ENCODE measurements around the gene SYNPO.

SYNPO gene

GRCh38 chr5:150612405-150612804 lies 28.1 kb upstream of the SYNPO start:
- Histone ChIP-seq H3K4me1 (ENCODE audit: insufficient read depth, low read length, severe bottlenecking) (no peaks in the 10 kb centered on the region), H3K27me3 (ENCODE audit: insufficient read depth, low read length) (peaks cover 5% of the 10 kb centered on the region; the same call in 1 of the 2 replicates), H3K79me2 (ENCODE audit: insufficient read depth, low read length) (no peaks in the 10 kb centered on the region), H3K4me2 (ENCODE audit: low read length) (no peak overlapping the region), H4K20me1 (ENCODE audit: insufficient read depth, low read length) (no peaks in the 10 kb centered on the region), H3K9me3 (ENCODE audit: low read length) (no peaks in the 10 kb centered on the region), H3K27ac (ENCODE audit: low read depth, low read length, poor library complexity, severe bottlenecking) (no peak overlapping the region), H3K36me3 (ENCODE audit: insufficient read depth, low read length) (no peaks in the 10 kb centered on the region), H3K9ac (ENCODE audit: low read length) (no peak overlapping the region), H3K4me3 (ENCODE audit: low read depth, low read length, poor library complexity, severe bottlenecking) (no peak overlapping the region), H3F3A (ENCODE audit: insufficient read depth, low read length) (no peaks in the 10 kb centered on the region), H2AFZ (ENCODE audit: low read length) (no peak overlapping the region), H3K9me2 (ENCODE audit: low read depth, low read length) (no peaks in the 10 kb centered on the region)
- TF ChIP-seq CTCF (IDR thresholded peaks at IDR 0.05; ENCODE audit: low read length), result no peak

GRCh38 chr5:150612905-150613670 lies 27.4 kb upstream of the SYNPO start:
- no peaks in the 10 kb centered on the region for H3F3A ChIP-seq (ENCODE audit: insufficient read depth, low read length)
- no peaks in the 10 kb centered on the region for H3K9me2 ChIP-seq (ENCODE audit: low read depth, low read length)
- no peaks in the 10 kb centered on the region for H3K36me3 ChIP-seq (ENCODE audit: insufficient read depth, low read length)
- H3K27me3 ChIP-seq (ENCODE audit: insufficient read depth, low read length), result peaks cover 5% of the 10 kb centered on the region; the same call in 1 of the 2 replicates
- H3K27ac ChIP-seq (ENCODE audit: low read depth, low read length, poor library complexity, severe bottlenecking), result no peak overlapping the region
- H3K4me1 ChIP-seq (ENCODE audit: insufficient read depth, low read length, severe bottlenecking), result no peaks in the 10 kb centered on the region
- no peaks in the 10 kb centered on the region for H3K79me2 ChIP-seq (ENCODE audit: insufficient read depth, low read length)
- no peak overlapping the region for H3K4me3 ChIP-seq (ENCODE audit: low read depth, low read length, poor library complexity, severe bottlenecking)
- no peaks in the 10 kb centered on the region for H3K9me3 ChIP-seq (ENCODE audit: low read length)
- H3K4me2 ChIP-seq (ENCODE audit: low read length), result no peak overlapping the region
- TF ChIP-seq CTCF (IDR thresholded peaks at IDR 0.05; ENCODE audit: low read length) (no peak), EZH2 (IDR thresholded peaks at IDR 0.05; ENCODE audit: borderline replicate concordance, low read length) (no peak)
- no peak overlapping the region for H2AFZ ChIP-seq (ENCODE audit: low read length)
- no peak overlapping the region for H3K9ac ChIP-seq (ENCODE audit: low read length)
- no peaks in the 10 kb centered on the region for H4K20me1 ChIP-seq (ENCODE audit: insufficient read depth, low read length)

DNA sequence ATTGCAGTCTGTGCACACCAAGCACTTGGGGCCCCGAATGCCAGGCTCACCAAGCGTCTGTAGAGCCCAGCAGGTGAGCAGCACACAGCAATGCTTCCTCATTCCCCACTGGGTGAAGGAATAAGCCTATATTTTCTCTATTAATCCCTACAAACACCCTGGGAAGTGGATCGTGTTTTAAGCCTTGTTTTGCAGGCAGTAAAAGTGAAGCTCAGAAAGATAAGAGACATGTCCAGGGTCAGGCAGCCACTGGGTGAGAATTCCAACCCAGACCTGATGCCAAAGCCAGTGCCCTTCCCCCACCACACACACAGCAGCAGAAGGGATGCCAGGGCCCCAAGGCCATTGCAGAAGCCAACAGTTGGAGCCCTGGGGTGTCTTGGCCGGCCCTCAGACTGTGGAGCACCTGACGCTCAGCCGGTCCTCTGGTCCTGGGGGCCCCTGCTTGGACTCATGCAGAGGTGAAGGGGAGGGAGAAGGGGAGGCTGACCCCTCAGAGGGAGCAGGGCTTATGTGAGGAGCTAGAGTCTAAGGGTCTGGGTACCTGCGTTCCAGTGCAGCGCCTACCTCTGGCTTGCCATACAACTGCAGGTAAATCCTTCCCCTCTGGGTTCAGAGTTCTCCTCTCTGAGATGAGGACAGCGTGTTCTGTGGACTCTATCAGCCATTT lies 26.3 kb upstream of the SYNPO start:
- no peaks in the 10 kb centered on the region for H3K9me2 ChIP-seq (ENCODE audit: low read depth, low read length)
- H3K4me1 ChIP-seq (ENCODE audit: insufficient read depth, low read length, severe bottlenecking), result no peaks in the 10 kb centered on the region
- H3K4me3 ChIP-seq (ENCODE audit: low read depth, low read length, poor library complexity, severe bottlenecking), result no peak overlapping the region
- no peak overlapping the region for H3K4me2 ChIP-seq (ENCODE audit: low read length)
- no peaks in the 10 kb centered on the region for H3K79me2 ChIP-seq (ENCODE audit: insufficient read depth, low read length)
- H3F3A ChIP-seq (ENCODE audit: insufficient read depth, low read length), result no peaks in the 10 kb centered on the region
- no peak overlapping the region for H3K9ac ChIP-seq (ENCODE audit: low read length)
- no peak overlapping the region for H2AFZ ChIP-seq (ENCODE audit: low read length)
- H3K27me3 ChIP-seq (ENCODE audit: insufficient read depth, low read length), result peaks cover 5% of the 10 kb centered on the region; the same call in 1 of the 2 replicates
- no peak overlapping the region for H3K27ac ChIP-seq (ENCODE audit: low read depth, low read length, poor library complexity, severe bottlenecking)
- TF ChIP-seq CTCF (IDR thresholded peaks at IDR 0.05; ENCODE audit: low read length), result peak; percentile 15; the same call in 1 of the 2 replicates
- TF ChIP-seq EZH2 (IDR thresholded peaks at IDR 0.05; ENCODE audit: borderline replicate concordance, low read length), result no peak
- H4K20me1 ChIP-seq (ENCODE audit: insufficient read depth, low read length), result no peaks in the 10 kb centered on the region
- no peaks in the 10 kb centered on the region for H3K36me3 ChIP-seq (ENCODE audit: insufficient read depth, low read length)
- H3K9me3 ChIP-seq (ENCODE audit: low read length), result no peaks in the 10 kb centered on the region

Measured in OCI-LY1 (cell line).